ENCODE data around the gene PCDHGB3.
"Not testable (repeated sequence)": the region's sequence is repeated elsewhere in the genome, so short reads cannot be mapped to it uniquely, and the experiment has no call there.

- TF ChIP-seq, protein P1, sequence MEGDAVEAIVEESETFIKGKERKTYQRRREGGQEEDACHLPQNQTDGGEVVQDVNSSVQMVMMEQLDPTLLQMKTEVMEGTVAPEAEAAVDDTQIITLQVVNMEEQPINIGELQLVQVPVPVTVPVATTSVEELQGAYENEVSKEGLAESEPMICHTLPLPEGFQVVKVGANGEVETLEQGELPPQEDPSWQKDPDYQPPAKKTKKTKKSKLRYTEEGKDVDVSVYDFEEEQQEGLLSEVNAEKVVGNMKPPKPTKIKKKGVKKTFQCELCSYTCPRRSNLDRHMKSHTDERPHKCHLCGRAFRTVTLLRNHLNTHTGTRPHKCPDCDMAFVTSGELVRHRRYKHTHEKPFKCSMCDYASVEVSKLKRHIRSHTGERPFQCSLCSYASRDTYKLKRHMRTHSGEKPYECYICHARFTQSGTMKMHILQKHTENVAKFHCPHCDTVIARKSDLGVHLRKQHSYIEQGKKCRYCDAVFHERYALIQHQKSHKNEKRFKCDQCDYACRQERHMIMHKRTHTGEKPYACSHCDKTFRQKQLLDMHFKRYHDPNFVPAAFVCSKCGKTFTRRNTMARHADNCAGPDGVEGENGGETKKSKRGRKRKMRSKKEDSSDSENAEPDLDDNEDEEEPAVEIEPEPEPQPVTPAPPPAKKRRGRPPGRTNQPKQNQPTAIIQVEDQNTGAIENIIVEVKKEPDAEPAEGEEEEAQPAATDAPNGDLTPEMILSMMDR (IDR thresholded peaks at IDR 0.05): not testable (repeated sequence)
- not testable (repeated sequence) for TF ChIP-seq EP300, POLR2A, POLR2AphosphoS5 (IDR thresholded peaks at IDR 0.05)
Measured at GRCh38 chr5:141414548-141415274, 44.7 kb downstream of the PCDHGB3 start.
